HEK293T (cell line): ENCODE data around the gene MYO16.

Experiments
- BHLHE40 ChIP-seq: fragments of 450-650 bp; IDR thresholded peaks from 2 replicates; pipeline ENCODE4 v1.6.1; 2016; ENCODE audit warnings: mild to moderate bottlenecking, moderate library complexity, borderline replicate concordance
- FOXM1 ChIP-seq: fragments of 450-650 bp; IDR thresholded peaks from 2 replicates; pipeline ENCODE4 v1.6.1; 2017; ENCODE audit warnings: mild to moderate bottlenecking, borderline replicate concordance
- TARDBP ChIP-seq: fragments of 450-650 bp; IDR thresholded peaks from 2 replicates; pipeline ENCODE4 v1.6.1; 2016
- ZNF384 ChIP-seq: fragments of 450-650 bp; IDR thresholded peaks from 2 replicates; pipeline ENCODE4 v1.6.1; 2016

DNA sequence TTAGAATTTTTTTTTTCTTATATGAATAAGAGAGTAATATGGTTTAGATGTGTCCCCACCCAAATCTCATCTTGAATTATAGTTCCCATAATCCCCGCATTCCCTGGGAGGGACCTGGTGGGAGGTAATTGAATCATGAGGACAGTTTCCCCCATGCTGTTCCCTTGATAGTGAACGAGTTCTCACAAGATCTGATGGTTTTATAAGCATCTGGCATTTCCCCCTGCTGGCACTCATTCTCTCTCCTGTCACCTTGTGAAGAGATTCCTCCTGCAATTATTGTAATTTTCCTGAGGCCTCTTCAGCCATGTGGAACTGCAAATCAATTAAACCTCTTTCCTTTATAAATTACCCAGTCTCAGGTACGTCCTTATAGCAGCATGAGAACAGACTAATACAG is 205.7 kb downstream of the MYO16 start:
- TF ChIP-seq ZNF384 (no peak), TARDBP (no peak), FOXM1 (no peak), BHLHE40 (no peak)
